ENCODE results near the gene RPSA. TPM values are rescaled to one million over a fixed set of nuclear protein-coding genes. Genes with fewer than 3 reads are reported as not detected.

RPSA gene
- total RNA-seq, 2 donors from 2014 or later, result 1,584 to 1,777 TPM

DNA sequence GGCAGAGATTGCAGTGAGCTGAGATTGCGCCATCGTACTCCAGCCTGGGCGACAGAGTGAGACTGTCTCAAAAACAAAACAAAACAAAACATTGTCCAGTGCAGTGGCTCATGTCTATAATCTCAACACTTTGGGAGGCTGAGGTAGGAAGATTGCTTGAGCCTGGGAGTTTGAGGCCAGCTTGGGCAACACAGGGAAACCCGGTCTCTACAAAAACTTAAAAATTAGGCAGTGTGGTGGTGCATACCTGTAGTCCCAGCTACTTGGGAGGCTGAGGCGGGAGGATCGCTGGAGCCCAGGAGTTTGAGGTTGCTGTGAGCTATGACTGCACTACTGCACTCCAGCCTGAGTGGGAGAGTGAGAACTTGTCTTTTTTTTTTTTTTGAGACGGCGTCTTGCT lies 33.8 kb downstream of the RPSA start:
- Histone ChIP-seq H3K27me3 (ENCODE audit: control insufficient read depth, insufficient read depth, low read length, poor library complexity, severe bottlenecking) (no peaks in the 10 kb centered on the region), H3K27ac (ENCODE audit: low read depth, low read length) (no peak overlapping the region), H3K9me3 (ENCODE audit: control insufficient read depth, low read length) (no peaks in the 10 kb centered on the region), H3K4me3 (ENCODE audit: low read length) (no peak overlapping the region), H3K4me1 (ENCODE audit: control insufficient read depth, insufficient read depth, low read length) (no peaks in the 10 kb centered on the region), H3K9ac (ENCODE audit: extremely low read depth, low read length, poor library complexity, severe bottlenecking) (no peak overlapping the region), H3K36me3 (ENCODE audit: control insufficient read depth, insufficient read depth, low read length) (no peaks in the 10 kb centered on the region)
- DNase-seq, result no peak
- Mint-ChIP-seq H3K27me3 (ENCODE audit: insufficient read depth) (no peaks in the 10 kb centered on the region), H3K36me3 (ENCODE audit: low read depth) (no peaks in the 10 kb centered on the region), H3K27ac (no peak overlapping the region), H3K4me1 (no peaks in the 10 kb centered on the region), H3K9me3 (no peaks in the 10 kb centered on the region), H3K4me3 (no peak overlapping the region)
- TF ChIP-seq, protein P1, sequence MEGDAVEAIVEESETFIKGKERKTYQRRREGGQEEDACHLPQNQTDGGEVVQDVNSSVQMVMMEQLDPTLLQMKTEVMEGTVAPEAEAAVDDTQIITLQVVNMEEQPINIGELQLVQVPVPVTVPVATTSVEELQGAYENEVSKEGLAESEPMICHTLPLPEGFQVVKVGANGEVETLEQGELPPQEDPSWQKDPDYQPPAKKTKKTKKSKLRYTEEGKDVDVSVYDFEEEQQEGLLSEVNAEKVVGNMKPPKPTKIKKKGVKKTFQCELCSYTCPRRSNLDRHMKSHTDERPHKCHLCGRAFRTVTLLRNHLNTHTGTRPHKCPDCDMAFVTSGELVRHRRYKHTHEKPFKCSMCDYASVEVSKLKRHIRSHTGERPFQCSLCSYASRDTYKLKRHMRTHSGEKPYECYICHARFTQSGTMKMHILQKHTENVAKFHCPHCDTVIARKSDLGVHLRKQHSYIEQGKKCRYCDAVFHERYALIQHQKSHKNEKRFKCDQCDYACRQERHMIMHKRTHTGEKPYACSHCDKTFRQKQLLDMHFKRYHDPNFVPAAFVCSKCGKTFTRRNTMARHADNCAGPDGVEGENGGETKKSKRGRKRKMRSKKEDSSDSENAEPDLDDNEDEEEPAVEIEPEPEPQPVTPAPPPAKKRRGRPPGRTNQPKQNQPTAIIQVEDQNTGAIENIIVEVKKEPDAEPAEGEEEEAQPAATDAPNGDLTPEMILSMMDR (conservative IDR thresholded peaks at IDR 0.05), result no peak
- WGBS, 2 experiments (ENCODE audit: insufficient coverage in 1 of 2, insufficient read length in 1 of 2), result 91 to 93% methylated on average over 4 to 8 of the region's 8 CpGs

- Mint-ChIP-seq H3K4me3 (no peak overlapping the region), H3K4me1 (peaks cover 3% of the 10 kb centered on the region), H3K27ac (no peak overlapping the region), H3K27me3 (ENCODE audit: insufficient read depth) (no peaks in the 10 kb centered on the region), H3K36me3 (ENCODE audit: low read depth) (no peaks in the 10 kb centered on the region), H3K9me3 (no peaks in the 10 kb centered on the region)
- Histone ChIP-seq H3K27me3 (ENCODE audit: control insufficient read depth, insufficient read depth, low read length, poor library complexity, severe bottlenecking) (no peaks in the 10 kb centered on the region), H3K27ac (ENCODE audit: low read depth, low read length) (no peak overlapping the region), H3K36me3 (ENCODE audit: control insufficient read depth, insufficient read depth, low read length) (no peaks in the 10 kb centered on the region), H3K9ac (ENCODE audit: extremely low read depth, low read length, poor library complexity, severe bottlenecking) (no peak overlapping the region), H3K4me3 (ENCODE audit: low read length) (no peak overlapping the region), H3K4me1 (ENCODE audit: control insufficient read depth, insufficient read depth, low read length) (no peaks in the 10 kb centered on the region), H3K9me3 (ENCODE audit: control insufficient read depth, low read length) (no peaks in the 10 kb centered on the region)
- 87 to 89% methylated on average over 4 of the region's 4 CpGs for WGBS, 2 experiments (ENCODE audit: insufficient coverage in 1 of 2, insufficient read length in 1 of 2)
- TF ChIP-seq, protein P1 (conservative IDR thresholded peaks at IDR 0.05), result peak; percentile 69
- DNase-seq, result peak; percentile 78
Observed at GRCh38 chr3:39443530-39443929, 37.0 kb downstream of the RPSA start.

DNA sequence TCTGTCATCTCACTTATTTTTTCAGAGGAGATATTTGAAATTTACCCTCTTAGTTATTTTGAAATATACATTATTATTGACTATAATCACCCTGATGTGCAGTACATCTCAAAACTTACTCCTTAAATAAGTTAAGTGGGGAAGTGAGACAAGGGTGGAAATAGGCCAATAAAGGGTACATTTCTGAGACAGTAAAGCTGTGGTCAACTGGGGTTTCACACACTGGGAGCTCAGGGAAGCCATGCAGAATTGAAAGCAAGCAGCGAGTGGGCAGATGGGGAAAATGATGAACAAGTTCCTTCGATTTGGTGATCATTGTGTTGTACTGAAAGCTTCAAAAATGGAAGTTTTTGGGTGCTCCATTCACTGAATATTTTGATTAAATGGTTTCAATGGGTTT lies 39.4 kb downstream of the RPSA start:
- TF ChIP-seq, protein P1 (conservative IDR thresholded peaks at IDR 0.05), result no peak
- no peaks in the 10 kb centered on the region for H3K9me3 Mint-ChIP-seq
- H3K4me1 ChIP-seq (ENCODE audit: control insufficient read depth, insufficient read depth, low read length), result no peaks in the 10 kb centered on the region
- no peaks in the 10 kb centered on the region for H3K36me3 Mint-ChIP-seq (ENCODE audit: low read depth)
- no peak overlapping the region for H3K4me3 Mint-ChIP-seq
- no peaks in the 10 kb centered on the region for H3K27me3 Mint-ChIP-seq (ENCODE audit: insufficient read depth)
- H3K4me3 ChIP-seq (ENCODE audit: low read length), result no peak overlapping the region
- no peaks in the 10 kb centered on the region for H3K27me3 ChIP-seq (ENCODE audit: control insufficient read depth, insufficient read depth, low read length, poor library complexity, severe bottlenecking)
- WGBS, 2 experiments (ENCODE audit: insufficient coverage in 1 of 2, insufficient read length in 1 of 2), result 86 to 92% methylated on average over 2 of the region's 2 CpGs
- no peak overlapping the region for H3K27ac Mint-ChIP-seq
- peaks cover 3% of the 10 kb centered on the region for H3K4me1 Mint-ChIP-seq
- H3K36me3 ChIP-seq (ENCODE audit: control insufficient read depth, insufficient read depth, low read length), result no peaks in the 10 kb centered on the region
- no peak overlapping the region for H3K27ac ChIP-seq (ENCODE audit: low read depth, low read length)
- no peak overlapping the region for H3K9ac ChIP-seq (ENCODE audit: extremely low read depth, low read length, poor library complexity, severe bottlenecking)
- peak; percentile 4 for DNase-seq
- no peaks in the 10 kb centered on the region for H3K9me3 ChIP-seq (ENCODE audit: control insufficient read depth, low read length)
